Prostate gland (tissue), 2 donors: Measurements from ENCODE around the gene VEGFB. TPM values are rescaled to one million over a fixed set of nuclear protein-coding genes. Genes with fewer than 3 reads are reported as not detected.

Experiments used
- DNase-seq: peaks from one replicate; pipeline ENCODE4 v3.0.0-alpha.2; 2019; ENCODE audit warnings: low spot score
- H3K27ac ChIP-seq, 2 donors: fragments of 200-600 bp; sonication (generic); 2 replicates each; pipeline ENCODE4 v1.5.1; 2017 to 2019
- H3K27me3 ChIP-seq: fragments of 200-600 bp; sonication (generic); replicated peaks from 2 replicates; pipeline ENCODE4 v1.5.1; 2019; ENCODE audit not compliant: insufficient read depth
- H3K36me3 ChIP-seq, 2 donors: fragments of 200-600 bp; sonication (generic); 1 replicate in 1 of 2; 2 replicates in 1 of 2; pipeline versions ENCODE4 v1.5.1 to v1.8.1; 2017 to 2019
- H3K4me1 ChIP-seq: fragments of 200-600 bp; sonication (generic); replicated peaks from 2 replicates; pipeline ENCODE4 v1.5.1; 2019
- H3K4me3 ChIP-seq, 2 donors: fragments of 200-600 bp; sonication (generic); 2 replicates each; pipeline ENCODE4 v1.5.1; 2017 to 2019
- H3K9me3 ChIP-seq: fragments of 200-600 bp; sonication (generic); 2 replicates; pipeline ENCODE4 v1.5.1; 2017
- CTCF ChIP-seq, 4 experiments: fragments of 200-600 bp in 2 of 4; fragments of 450-650 bp in 2 of 4; sonication (generic) in 2 of 4; IDR thresholded peaks; 1 replicate in 3 of 4; 2 replicates in 1 of 4; pipeline ENCODE4 v1.5.1; 2016 to 2019; ENCODE audit warnings: antibody characterized with exemption in 4 of 4, mild to moderate bottlenecking in 2 of 4, moderate library complexity in 2 of 4
- POLR2A ChIP-seq: fragments of 450-650 bp; IDR thresholded peaks from one replicate; pipeline ENCODE4 v1.6.1; 2016; ENCODE audit warnings: antibody characterized with exemption, mild to moderate bottlenecking
- POLR2AphosphoS5 ChIP-seq: sonication (generic); formaldehyde crosslinking; IDR thresholded peaks from one replicate; pipeline ENCODE4 v1.6.1; 2017; ENCODE audit warnings: antibody characterized with exemption
- WGBS: methylation state at CpG from one replicate; pipeline ENCODE4 v1.1.5; 2018; 5-methylcytosine and 5-hydroxymethylcytosine counted together
- intact Hi-C: fragments of 100-400 bp; cut with DNase I; formaldehyde crosslinking; loops from one replicate; pipeline ENCODE4 v1.14.2; 2022
- total RNA-seq, 2 donors: library from RNA; depleted of rRNA; stranded (reverse); fragments of >200 nt; gene quantifications; one replicate each; pipeline ENCODE4 v1.1.0, GENCODE V29; 2016

VEGFB gene
- total RNA-seq, 2 donors from 2014 or later: 50.9 to 91.2 TPM

- H3K27ac ChIP-seq: no peak overlapping the region
- no peaks in the 10 kb centered on the region for H3K27me3 ChIP-seq
- no peaks in the 10 kb centered on the region for H3K36me3 ChIP-seq
- TF ChIP-seq POLR2A (no peak), CTCF (IDR thresholded peaks at IDR 0.05) (no peak), POLR2AphosphoS5 (no peak)
- intact Hi-C loops: no loop called here
- peaks cover 14% of the 10 kb centered on the region for H3K4me1 ChIP-seq
- no peak for DNase-seq
- H3K9me3 ChIP-seq: no peaks in the 10 kb centered on the region
- 85% methylated on average over 7 of the region's 17 CpGs for WGBS
- no peak overlapping the region for H3K4me3 ChIP-seq
These were observed 10.1 kb upstream of the VEGFB start for GRCh38 chr11:64224151-64224890.

- intact Hi-C loops: no loop called here
- TF ChIP-seq CTCF (IDR thresholded peaks at IDR 0.05): no peak
- no peak for TF ChIP-seq POLR2A
- TF ChIP-seq POLR2AphosphoS5: no peak
- Histone ChIP-seq H3K4me1 (peaks cover 20% of the 10 kb centered on the region), H3K9me3 (no peaks in the 10 kb centered on the region), H3K36me3 (no peaks in the 10 kb centered on the region), H3K27me3 (no peaks in the 10 kb centered on the region), H3K27ac (peak overlapping the region; percentile 86 to 88), H3K4me3 (peak overlapping the region; percentile 51 to 92)
- 52% methylated on average over 16 of the region's 22 CpGs for WGBS
- no peak for DNase-seq
These were observed 9.3 kb upstream of the VEGFB start for GRCh38 chr11:64224891-64225607.

GRCh38 chr11:64225608-64226506 lies 8.5 kb upstream of the VEGFB start, which contains the start of the genes NUDT22 and TRPT1:
Gene NUDT22 (plus strand): TSS chr11:64226274. CDS start chr11:64226653, 379 bp downstream.
Gene TRPT1 (minus strand): TSS chr11:64226186. CDS start chr11:64225860, 326 bp downstream.
- intact Hi-C loops: no loop called here

More at GRCh38 chr11:64225608-64226506, 8.5 kb upstream of the VEGFB start, which contains the start of the genes NUDT22 and TRPT1:
- Histone ChIP-seq H3K9me3 (no peaks in the 10 kb centered on the region), H3K4me3 (peak within 1 kb of the TSS; percentile 51 to 92), H3K27me3 (no peaks in the 10 kb centered on the region), H3K36me3 (no peaks in the 10 kb centered on the region), H3K27ac (peak within 1 kb of the TSS; percentile 86 to 88), H3K4me1 (peaks cover 20% of the 10 kb centered on the region)
- TF ChIP-seq CTCF (IDR thresholded peaks at IDR 0.05) (peak in 1 of 4 experiments; percentile 24), POLR2AphosphoS5 (peak; percentile 96), POLR2A (peak; percentile 86)
- peak; percentile 90 for DNase-seq
- WGBS: 1% methylated on average over 50 of the region's 54 CpGs
